WTC11 (cell line): ENCODE results near the gene COL18A1. TPM values are rescaled to one million over a fixed set of nuclear protein-coding genes. Genes with fewer than 3 reads are reported as not detected.

Experiments used
- ATAC-seq: fragments of 200-7000 bp; cut with Tn5 transposase; 2 replicates; pipeline ENCODE4 v1.10.0; 2021; ENCODE audit warnings: mild to moderate bottlenecking, moderate library complexity
- CTCF ChIA-PET: fragments of 300-600 bp; sonication (Branson Sonifier 250); formaldehyde crosslinking; loops from one replicate; lab custom pipeline; 2021; ENCODE audit warnings: antibody characterized with exemption; lab: Charles Lee
- POLR2A ChIA-PET: fragments of 350-600 bp; sonication (Branson Sonifier 250); formaldehyde crosslinking; loops from one replicate; lab custom pipeline; 2021; ENCODE audit warnings: antibody characterized with exemption; lab: Charles Lee
- DNase-seq: peaks from one replicate; pipeline ENCODE4 v3.0.0; 2021; ENCODE audit warnings: low spot score
- H3K27ac Mint-ChIP-seq: 2 replicates; pipeline ENCODE4 v1.8.0; 2021; ENCODE audit warnings: mixed read lengths
- H3K27me3 Mint-ChIP-seq: 2 replicates; pipeline ENCODE4 v1.8.0; 2021; ENCODE audit warnings: low read depth, mild to moderate bottlenecking, moderate library complexity, mixed read lengths
- H3K36me3 Mint-ChIP-seq: 2 replicates; pipeline ENCODE4 v1.8.0; 2021; ENCODE audit warnings: mixed read lengths
- H3K4me1 Mint-ChIP-seq: 2 replicates; pipeline ENCODE4 v1.8.0; 2022; ENCODE audit warnings: mixed read lengths
- H3K4me3 Mint-ChIP-seq: 2 replicates; pipeline ENCODE4 v1.8.0; 2021; ENCODE audit warnings: mild to moderate bottlenecking, moderate library complexity, mixed read lengths
- H3K9me3 Mint-ChIP-seq: 2 replicates; pipeline ENCODE4 v1.8.0; 2021; ENCODE audit warnings: mixed read lengths
- ATF2 ChIP-seq: sonication (generic); formaldehyde crosslinking; IDR thresholded peaks from 2 replicates; pipeline ENCODE4 v1.8.1; 2022; ENCODE audit warnings: low read depth, missing genetic modification reagents, borderline replicate concordance
- ATF3 ChIP-seq: sonication (generic); formaldehyde crosslinking; conservative IDR thresholded peaks from 2 replicates; pipeline ENCODE4 v1.8.1; 2022; ENCODE audit warnings: mild to moderate bottlenecking, missing genetic modification reagents
- ELF4 ChIP-seq: sonication (generic); formaldehyde crosslinking; IDR thresholded peaks from 2 replicates; pipeline ENCODE4 v1.8.1; 2022; ENCODE audit warnings: low read depth, mild to moderate bottlenecking, moderate library complexity, missing genetic modification reagents
- ESRRA ChIP-seq: sonication (generic); formaldehyde crosslinking; IDR thresholded peaks from 2 replicates; pipeline ENCODE4 v1.8.1; 2022; ENCODE audit warnings: mild to moderate bottlenecking, missing genetic modification reagents, borderline replicate concordance
- KAT7 ChIP-seq: sonication (generic); formaldehyde crosslinking; IDR thresholded peaks from 2 replicates; pipeline ENCODE4 v1.8.1; 2023; ENCODE audit warnings: missing genetic modification reagents, mild to moderate bottlenecking, borderline replicate concordance
- MYBL2 ChIP-seq: sonication (generic); formaldehyde crosslinking; IDR thresholded peaks from 2 replicates; pipeline ENCODE4 v1.8.1; 2023; ENCODE audit warnings: mild to moderate bottlenecking, moderate library complexity, missing genetic modification reagents
- NFATC4 ChIP-seq: fragments of 250-450 bp; sonication (Bioruptor Pico); IDR thresholded peaks from 2 replicates; pipeline ENCODE4 v1.9.0; 2021; ENCODE audit warnings: mild to moderate bottlenecking
- NR1H2 ChIP-seq: sonication (generic); formaldehyde crosslinking; IDR thresholded peaks from 2 replicates; pipeline ENCODE4 v1.9.0; 2021; ENCODE audit warnings: mild to moderate bottlenecking, moderate library complexity, missing genetic modification reagents
- PRDM15 ChIP-seq: sonication (generic); formaldehyde crosslinking; IDR thresholded peaks from 2 replicates; pipeline ENCODE4 v1.8.0; 2022; ENCODE audit warnings: missing genetic modification reagents
- PRRX2 ChIP-seq: fragments of 250-450 bp; sonication (Bioruptor Pico); IDR thresholded peaks from 2 replicates; pipeline ENCODE4 v1.8.0; 2021; ENCODE audit warnings: mild to moderate bottlenecking
- RELA ChIP-seq: sonication (generic); formaldehyde crosslinking; IDR thresholded peaks from 2 replicates; pipeline ENCODE4 v1.8.1; 2022; ENCODE audit warnings: missing genetic modification reagents, mild to moderate bottlenecking, borderline replicate concordance
- TCF7 ChIP-seq: sonication (generic); formaldehyde crosslinking; IDR thresholded peaks from 2 replicates; pipeline ENCODE4 v1.8.0; 2022; ENCODE audit warnings: mild to moderate bottlenecking, low read depth, missing genetic modification reagents, moderate library complexity
- ZNF219 ChIP-seq: sonication (generic); formaldehyde crosslinking; IDR thresholded peaks from 2 replicates; pipeline ENCODE4 v1.8.0; 2023; ENCODE audit warnings: missing genetic modification reagents, mild to moderate bottlenecking, borderline replicate concordance
- ZNF671 ChIP-seq: fragments of 250-450 bp; sonication (Bioruptor Pico); IDR thresholded peaks from 2 replicates; pipeline ENCODE4 v1.8.0; 2021; ENCODE audit warnings: mild to moderate bottlenecking
- total RNA-seq: library from RNA; stranded (reverse); gene quantifications from 3 replicates; pipeline ENCODE4 v1.2.3, GENCODE V29; 2021

The COL18A1 gene
- total RNA-seq, 1 experiment from 2014 or later = 231 TPM

GRCh38 chr21:45448283-45448809 lies 43.4 kb downstream of the COL18A1 start:
- H3K27me3 Mint-ChIP-seq = no peaks in the 10 kb centered on the region
- no peak for ATAC-seq
- peaks cover 3% of the 10 kb centered on the region; the same call in 1 of the 2 replicates for H3K4me1 Mint-ChIP-seq
- H3K9me3 Mint-ChIP-seq = peaks cover 23% of the 10 kb centered on the region
- POLR2A ChIA-PET = no interaction called here
- peak overlapping the region; percentile 32 for H3K27ac Mint-ChIP-seq
- no peak overlapping the region for H3K4me3 Mint-ChIP-seq
- no peak for TF ChIP-seq KAT7 (CRISPR knock-in tag)
- TF ChIP-seq PRDM15 (CRISPR knock-in tag) = no peak
- no peak for TF ChIP-seq NFATC4 (CRISPR knock-in tag)
- no peak for TF ChIP-seq TCF7 (CRISPR knock-in tag)
- TF ChIP-seq ZNF219 = no peak
- TF ChIP-seq ESRRA (CRISPR knock-in tag) = no peak
- no peak for TF ChIP-seq ZNF671 (CRISPR knock-in tag)
- no peak for TF ChIP-seq NR1H2 (CRISPR knock-in tag)
- no peak for DNase-seq
- CTCF ChIA-PET = interaction anchor here (0.9 kb wide), 1 partner anchor 9 kb away, joined by 3 read pairs; no protein-coding TSS in a partner anchor
- peaks cover 38% of the 10 kb centered on the region for H3K36me3 Mint-ChIP-seq

- Mint-ChIP-seq H3K27me3 (no peaks in the 10 kb centered on the region), H3K9me3 (peaks cover 23% of the 10 kb centered on the region), H3K4me3 (no peak overlapping the region), H3K4me1 (peaks cover 3% of the 10 kb centered on the region; the same call in 1 of the 2 replicates), H3K27ac (peak overlapping the region; percentile 78), H3K36me3 (peaks cover 38% of the 10 kb centered on the region)
- TF ChIP-seq MYBL2 (no peak), RELA (no peak), ATF3 (no peak)
- POLR2A ChIA-PET = no interaction called here
- CTCF ChIA-PET = interaction anchor here (0.9 kb wide), 1 partner anchor 9 kb away, joined by 3 read pairs; no protein-coding TSS in a partner anchor
- DNase-seq (no peak), ATAC-seq (no peak)
These were observed 44.1 kb downstream of the COL18A1 start for GRCh38 chr21:45448810-45449657.

GRCh38 chr21:45449658-45450422 lies 44.9 kb downstream of the COL18A1 start:
- Mint-ChIP-seq H3K4me3 (no peak overlapping the region), H3K27me3 (no peaks in the 10 kb centered on the region), H3K4me1 (peaks cover 3% of the 10 kb centered on the region; the same call in 1 of the 2 replicates), H3K36me3 (peaks cover 38% of the 10 kb centered on the region), H3K27ac (peak overlapping the region; percentile 70), H3K9me3 (peaks cover 23% of the 10 kb centered on the region)
- no peak for ATAC-seq
- TF ChIP-seq PRRX2 (CRISPR knock-in tag) (no peak), ELF4 (CRISPR knock-in tag) (no peak), ATF2 (CRISPR knock-in tag) (no peak)
- DNase-seq = no peak
- ChIA-PET CTCF (interaction anchor here (0.9 kb wide), 1 partner anchor 157 kb away, joined by 3 read pairs; no protein-coding TSS in a partner anchor), POLR2A (no interaction called here)
